HG03039 (cell line): ENCODE results near the gene CFAP92.
A peak's percentile ranks its signal among the peaks of the same experiment; 100 is the strongest.

Experiments
- ATAC-seq: cut with Tn5 transposase; IDR thresholded peaks from one replicate; pipeline ENCODE4 v1.9.1; 2021; ENCODE audit warnings: mild to moderate bottlenecking, moderate library complexity; ENCODE audit not compliant: unreplicated experiment

CFAP92 gene

DNA sequence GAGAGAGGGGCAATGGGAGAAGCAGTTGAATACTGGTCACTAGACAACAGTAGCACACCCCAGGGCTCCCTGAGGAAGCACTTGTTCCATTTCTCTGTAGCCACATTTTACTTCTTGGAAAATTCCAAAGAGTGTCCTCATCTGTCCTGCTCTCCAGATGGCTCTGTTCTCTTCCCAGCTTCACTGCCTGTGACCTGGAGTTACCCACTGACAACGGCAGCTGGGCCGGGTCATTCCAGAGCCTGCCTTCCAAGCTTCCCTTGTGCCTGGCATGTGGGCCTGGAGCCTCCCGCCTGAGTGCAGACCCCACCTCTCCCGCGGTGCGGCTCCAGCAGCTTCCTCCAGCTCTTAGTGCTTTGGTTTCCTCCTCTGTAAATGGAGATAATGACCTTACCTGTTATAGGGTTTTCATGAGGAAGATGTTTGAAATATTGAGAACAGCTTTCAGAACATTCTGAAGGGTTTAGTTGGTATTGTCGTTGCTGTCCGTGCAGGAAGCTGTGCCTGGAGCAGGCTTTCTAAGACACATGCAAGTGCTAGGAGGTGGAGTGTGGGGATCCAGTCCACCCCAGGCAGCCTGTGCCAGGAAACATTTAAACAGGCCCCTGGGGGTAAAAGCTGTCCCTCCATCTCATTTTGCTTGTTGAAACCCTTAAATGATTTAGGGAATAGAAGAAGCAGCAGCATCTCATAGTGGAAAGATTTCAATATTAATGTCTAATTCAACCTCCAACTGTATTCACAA lies 32.0 kb upstream of the CFAP92 start:
- no peak for ATAC-seq

- no peak for ATAC-seq
Observed at GRCh38 chr3:129025108-129025507, 31.2 kb upstream of the CFAP92 start.

- ATAC-seq = no peak
Observed at GRCh38 chr3:129023909-129024308, 30.0 kb upstream of the CFAP92 start.

DNA sequence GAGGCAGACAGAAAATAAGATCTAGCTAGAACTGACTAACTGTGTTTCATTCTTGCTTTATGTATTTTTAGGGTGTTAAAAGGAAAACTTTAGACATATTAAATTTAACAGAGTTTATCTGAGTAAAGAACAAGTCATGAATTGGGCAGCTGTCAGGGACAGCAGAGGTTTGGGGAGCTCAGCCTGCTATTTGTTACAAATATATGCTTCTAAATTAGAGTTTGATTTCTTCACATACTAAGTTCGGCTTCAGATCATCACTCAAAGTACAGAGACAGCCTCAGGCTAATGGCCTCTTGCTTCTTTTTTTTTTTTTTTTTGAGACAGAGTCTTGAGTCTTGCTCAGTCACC lies 29.1 kb upstream of the CFAP92 start:
- ATAC-seq = no peak

- no peak for ATAC-seq
Observed at GRCh38 chr3:129022114-129023007, 28.5 kb upstream of the CFAP92 start.

- no peak for ATAC-seq
Observed at GRCh38 chr3:129021140-129021551, 27.3 kb upstream of the CFAP92 start.

DNA sequence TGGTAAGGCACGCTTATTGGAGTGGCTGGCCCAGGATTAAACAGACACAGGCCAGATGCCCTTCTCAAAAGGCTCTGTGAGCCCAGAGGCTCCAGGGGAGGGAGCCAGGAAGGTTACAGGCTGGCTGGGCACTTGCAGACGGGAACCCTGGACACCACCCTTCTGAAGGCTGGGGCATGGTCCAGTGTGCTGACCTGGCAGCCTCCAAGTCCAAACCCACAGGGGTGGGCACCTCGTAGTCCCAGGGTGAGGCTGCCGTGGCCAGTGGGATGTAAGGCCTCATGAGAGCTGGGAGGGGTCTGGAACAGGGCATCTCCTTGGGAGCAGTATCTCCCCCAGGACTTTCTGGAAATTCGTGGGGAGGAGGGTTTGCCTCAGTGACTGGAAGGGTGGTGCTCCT lies 26.8 kb upstream of the CFAP92 start:
- no peak for ATAC-seq

GRCh38 chr3:129019266-129019665 lies 25.4 kb upstream of the CFAP92 start:
- ATAC-seq = no peak

DNA sequence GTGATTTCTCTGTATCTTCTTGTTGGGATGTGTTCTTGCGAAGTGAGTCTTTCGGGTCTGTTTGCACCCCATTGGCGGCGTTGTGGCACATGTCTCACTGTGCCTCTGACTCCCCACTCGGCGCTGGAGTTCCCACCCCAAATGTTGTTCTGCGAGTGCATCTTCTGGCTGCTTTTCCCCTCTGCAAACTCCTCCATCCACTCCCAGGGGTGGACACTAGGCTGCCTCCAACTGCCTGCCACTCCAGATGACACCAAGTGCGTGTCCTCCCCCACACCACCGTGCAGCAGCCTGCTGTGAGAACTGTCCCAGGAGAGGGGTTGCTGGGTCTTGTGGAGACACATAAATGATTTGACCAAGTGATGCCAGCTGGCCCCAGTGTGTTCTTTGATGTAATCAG lies 24.9 kb upstream of the CFAP92 start:
- ATAC-seq = no peak

DNA sequence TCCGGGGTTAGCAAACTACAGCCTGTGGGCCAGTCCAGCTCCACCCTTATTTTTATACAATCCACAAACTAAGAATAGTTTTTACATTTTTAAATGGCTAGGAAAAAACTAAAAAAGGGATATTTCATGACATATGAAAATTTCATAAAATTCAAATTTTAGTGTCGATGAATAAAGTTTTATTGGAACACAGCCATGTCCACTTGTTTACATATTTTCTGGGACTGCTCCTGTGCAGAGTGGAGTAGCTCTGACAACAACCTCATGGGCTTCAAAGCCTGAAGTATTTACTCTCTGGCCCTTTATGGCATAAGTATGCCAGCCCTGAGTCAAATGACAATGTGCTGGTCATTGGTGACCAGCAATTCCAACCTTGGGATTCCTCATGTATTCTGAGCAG lies 24.4 kb upstream of the CFAP92 start:
- no peak for ATAC-seq

DNA sequence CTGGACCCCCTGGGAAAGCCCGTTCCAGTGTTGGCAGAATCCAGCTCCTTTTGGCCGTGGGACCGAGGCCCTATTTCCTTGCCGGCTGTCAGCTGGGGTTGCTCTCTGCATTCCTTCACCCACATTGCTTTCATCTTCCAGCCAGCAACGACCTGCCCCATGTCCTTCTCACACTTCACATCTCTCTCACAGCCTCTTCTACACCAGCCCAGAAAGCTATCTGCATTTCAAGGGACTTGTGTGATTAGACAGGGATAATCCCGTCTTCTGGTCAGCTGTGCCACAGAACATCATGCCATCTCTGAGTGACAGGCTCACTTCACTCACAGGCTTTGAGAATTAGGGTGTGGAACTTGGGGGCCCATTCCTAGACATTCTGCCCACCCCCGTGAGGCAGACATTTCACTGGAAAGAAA lies 23.6 kb upstream of the CFAP92 start:
- ATAC-seq = no peak

DNA sequence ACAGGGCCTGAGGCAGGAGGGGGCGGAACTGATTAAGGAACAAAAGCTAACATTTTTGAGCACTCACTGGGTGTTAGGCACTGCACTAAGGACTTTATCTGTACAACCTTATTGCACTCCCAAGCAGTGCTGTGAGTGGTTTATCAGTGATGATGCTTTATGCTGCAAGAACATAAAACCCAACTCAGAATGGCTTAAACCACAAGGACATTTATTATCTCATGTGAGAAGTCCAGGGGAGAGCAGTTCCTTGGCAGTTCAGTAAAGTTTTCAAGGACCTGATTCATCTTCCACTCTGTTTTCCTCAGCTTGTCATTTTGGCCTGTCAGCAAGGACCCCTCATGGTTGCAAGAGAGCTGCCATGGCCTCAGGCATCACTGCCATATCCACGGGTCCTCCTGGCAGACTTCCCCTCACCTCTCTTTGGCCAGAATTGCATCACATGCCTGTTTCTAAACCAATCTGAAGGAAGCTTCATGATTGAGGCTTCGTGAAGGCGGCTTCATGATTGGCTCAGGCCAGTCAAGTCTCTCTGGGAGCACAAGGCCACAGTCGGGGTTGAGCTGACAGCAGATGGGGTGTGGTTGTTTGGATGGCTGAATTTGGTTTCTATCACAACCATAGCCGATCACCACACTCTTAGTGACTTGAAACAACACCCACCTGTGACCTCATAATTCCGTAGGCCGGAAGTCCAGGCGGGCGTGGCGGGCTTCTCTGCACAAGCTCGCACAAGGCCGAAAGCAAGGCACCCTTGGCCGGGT lies 23.0 kb upstream of the CFAP92 start:
- peak; percentile 48 for ATAC-seq

DNA sequence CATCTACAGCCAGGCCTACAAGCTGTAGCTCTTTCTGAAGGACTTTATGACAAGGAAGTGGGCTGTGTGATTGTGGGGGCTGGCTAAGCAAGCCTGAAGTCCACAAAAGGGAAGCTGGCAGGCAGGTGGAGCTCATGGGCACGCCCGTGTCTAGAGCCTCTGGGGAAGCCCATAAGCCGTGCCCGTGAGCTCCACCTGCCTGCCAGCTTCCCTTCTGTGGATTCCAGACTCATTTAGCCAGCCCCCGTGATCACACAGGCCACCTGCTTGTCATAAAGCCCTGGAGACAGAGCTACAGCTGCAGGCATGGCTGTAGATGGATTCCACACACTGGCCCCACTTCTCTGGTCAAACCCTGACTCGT lies 22.5 kb upstream of the CFAP92 start:
- no peak for ATAC-seq

GRCh38 chr3:129015388-129016105 lies 21.7 kb upstream of the CFAP92 start:
- ATAC-seq = no peak

DNA sequence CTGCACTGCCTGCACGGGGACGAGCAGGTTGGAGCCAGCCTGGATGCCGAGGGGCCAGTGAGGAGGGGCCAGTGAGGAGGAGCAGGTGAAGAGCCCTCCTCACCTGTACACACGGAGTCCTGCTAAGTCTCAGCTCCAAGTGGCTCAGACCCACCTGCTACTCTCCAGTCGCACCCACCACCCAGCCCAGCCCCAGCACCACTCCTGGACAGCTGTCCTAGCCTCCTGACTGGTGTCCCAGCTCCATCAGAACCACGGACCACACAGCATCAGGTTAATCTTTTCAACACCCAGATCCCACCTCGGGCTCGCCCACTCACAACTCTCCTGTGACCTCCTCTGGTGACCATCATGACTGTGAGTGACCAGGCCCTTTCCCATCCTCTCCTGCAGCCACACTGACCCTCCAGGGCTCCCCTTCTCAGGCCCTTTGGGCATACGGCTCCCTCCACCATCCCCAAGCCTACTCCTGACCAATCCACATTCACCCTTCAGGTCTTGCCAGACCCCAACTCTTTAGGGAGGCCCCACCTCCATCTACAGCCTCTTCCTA lies 21.0 kb upstream of the CFAP92 start:
- no peak for ATAC-seq

- ATAC-seq = no peak
Observed at GRCh38 chr3:129014148-129014547, 20.3 kb upstream of the CFAP92 start.

DNA sequence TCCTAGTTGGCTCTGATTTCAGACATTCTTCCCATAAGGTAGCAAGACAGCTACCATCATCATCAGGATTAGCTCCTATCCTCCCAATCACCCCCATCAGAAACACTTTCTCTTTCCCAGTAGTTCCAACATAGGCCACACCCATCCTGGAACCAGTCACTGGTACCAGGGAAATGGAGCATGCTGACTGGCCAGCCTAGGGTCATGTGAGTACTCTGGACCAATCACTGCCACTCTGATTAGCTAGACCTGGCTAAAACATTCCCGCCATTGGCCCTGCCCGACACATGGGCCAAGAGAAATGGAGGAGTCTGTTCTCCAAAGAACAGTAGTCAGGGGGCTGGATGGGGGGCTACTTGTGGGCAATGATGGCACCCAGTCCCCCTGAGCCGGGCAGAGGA lies 19.6 kb upstream of the CFAP92 start:
- no peak for ATAC-seq

- no peak for ATAC-seq
Observed at GRCh38 chr3:129010310-129010956, 16.6 kb upstream of the CFAP92 start.

DNA sequence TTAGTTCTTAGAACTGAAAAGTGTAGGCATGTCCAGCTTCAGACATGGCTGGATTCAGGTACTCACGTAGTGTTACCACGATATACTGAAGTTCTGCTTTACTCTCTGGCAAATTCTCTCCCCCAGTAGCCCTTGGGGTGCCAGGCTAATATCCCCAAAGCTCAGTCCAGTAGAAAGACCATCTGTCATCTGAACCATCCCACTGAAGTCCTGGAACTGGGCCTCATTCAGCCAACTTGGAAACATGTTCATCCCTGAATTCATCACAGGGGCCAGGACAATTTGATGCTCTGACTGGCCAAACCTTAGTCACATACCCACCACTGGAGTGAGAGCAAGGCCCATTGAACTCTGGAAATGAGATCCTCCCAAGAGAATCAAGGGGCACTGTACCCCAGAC lies 15.4 kb upstream of the CFAP92 start:
- ATAC-seq = no peak

- no peak for ATAC-seq
Observed at GRCh38 chr3:129007792-129008191, 13.9 kb upstream of the CFAP92 start.
